ENCODE data around the gene KCTD7.
"Not testable (repeated sequence)": the region's sequence is repeated elsewhere in the genome, so short reads cannot be mapped to it uniquely, and the experiment has no call there.

Gene KCTD7

DNA sequence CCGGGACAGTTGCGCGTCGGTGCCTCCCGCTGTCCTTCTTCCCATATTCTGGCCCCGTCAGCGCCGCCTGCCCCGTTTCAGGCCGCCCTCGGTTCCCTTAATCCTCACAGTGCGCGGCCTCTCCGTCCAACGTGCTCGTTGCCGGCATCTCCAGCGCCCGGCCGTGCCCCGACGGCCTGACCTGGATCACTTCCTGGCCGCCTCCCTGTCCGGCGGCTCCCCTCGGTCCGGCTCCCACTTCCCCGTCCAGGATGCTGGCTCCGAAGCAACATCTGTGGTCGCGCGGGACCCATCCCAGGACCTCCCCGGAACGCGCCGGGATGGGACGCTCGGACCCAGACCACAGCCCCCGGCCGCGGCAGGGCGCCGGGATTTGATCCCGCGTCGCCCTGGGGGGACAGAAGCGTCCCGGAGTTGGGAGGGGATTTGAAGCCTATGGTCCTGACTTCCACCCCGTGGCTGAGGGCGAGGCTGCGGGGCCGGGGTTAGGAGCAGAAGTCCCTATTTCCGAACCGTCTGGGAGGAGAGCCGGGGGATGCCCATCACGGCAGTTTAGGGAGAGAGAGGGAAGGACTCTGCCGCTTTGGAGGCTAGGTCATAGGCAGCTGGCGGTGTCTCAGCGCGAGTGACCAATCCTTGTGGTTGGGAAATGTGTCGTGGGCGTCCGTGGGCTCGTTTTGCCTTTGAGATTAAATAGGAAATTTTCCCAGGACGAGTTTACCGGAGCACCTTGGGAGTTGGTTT lies 53.8 kb downstream of the KCTD7 start:
- no peak for DNase-seq (ENCODE audit: low read depth)

DNA sequence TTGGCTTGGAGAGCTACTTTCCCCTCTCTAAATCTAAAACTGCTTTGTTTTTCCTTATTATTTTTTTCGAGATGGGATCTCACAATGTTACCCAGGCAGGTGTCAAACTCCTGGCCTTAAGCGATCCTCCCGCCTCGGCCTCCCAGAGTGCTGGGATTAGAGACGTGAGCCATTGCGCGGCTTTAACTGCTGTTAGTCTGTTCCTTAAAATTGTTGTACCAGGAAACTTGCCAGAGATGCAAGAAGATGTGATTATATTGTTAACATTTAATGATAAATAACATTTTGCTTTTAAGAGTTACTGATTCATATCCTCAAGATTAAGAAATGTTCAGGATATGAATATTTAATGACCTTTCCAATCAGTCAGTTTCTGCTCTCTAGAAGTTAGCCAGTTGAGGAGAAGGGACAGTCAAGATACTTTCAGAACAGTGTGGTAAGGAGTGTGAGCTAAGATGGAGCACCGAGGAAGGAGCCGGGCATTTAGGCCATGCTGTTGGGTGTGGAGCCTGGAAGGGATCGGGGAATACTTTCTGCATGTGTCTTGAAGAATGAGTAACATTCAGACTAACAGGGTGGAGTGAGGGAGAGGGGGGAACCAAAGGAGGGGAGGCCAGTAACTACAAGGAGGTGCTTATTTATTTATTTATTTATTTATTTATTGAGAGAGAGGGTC lies 54.6 kb downstream of the KCTD7 start:
- DNase-seq (ENCODE audit: low read depth) = peak; percentile 48

DNA sequence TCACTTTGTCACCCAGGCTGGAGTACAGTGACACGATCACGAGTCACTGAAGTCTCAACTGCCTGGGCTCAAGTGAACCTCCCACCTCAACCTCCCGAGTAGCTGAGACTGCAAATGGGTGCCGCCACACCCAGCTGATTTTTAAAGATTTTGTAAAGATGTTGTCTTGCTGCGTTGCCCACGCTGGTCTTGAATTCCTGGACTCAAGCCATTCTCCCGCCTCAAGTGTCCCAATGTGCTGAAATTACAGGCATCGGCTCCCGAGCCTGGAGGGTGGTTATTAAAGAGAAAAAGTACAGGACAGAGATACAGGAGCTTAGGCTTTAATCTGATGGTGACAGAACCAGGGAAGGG lies 55.1 kb downstream of the KCTD7 start:
- DNase-seq (ENCODE audit: low read depth) = no peak

DNA sequence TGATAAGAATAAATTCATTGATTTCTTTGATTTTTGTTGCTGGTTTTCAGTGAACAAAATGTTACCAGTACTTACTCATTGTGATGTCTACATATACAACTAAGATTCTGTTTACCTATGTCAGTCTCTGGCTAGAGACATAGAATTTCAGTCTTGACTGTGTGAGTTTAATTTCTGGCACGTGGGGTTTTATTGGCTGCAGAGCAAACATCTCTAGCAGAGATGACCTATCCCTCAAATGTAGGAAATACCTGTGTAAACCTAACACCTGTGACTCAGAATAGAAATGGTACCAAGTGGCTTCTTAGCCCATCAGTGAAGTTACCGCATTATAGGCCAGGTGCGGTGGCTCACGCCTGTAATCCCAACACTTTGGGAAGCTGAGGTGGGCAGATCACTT lies 57.0 kb downstream of the KCTD7 start:
- DNase-seq (ENCODE audit: low read depth) = not testable (repeated sequence)

DNA sequence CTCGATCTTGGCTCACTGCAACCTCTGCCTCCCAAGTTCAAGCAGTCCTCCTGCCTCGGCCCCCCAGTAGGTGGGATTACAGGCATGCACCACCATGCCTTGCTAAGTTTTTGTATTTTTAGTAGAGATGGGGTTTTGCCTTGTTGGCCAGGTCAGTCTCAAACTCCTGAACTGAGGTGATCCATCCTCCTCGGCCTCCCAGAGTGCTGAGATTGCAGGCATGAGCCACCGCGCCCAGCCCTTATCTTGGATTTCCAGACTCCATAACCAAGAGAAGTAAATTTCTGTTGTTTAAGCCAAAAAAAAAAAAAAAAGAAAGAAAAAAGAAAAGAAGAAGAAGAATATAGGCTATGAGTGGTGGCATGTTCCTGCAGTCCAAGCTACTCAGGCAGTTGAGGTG lies 58.5 kb downstream of the KCTD7 start:
- DNase-seq (ENCODE audit: low read depth) = no peak

DNA sequence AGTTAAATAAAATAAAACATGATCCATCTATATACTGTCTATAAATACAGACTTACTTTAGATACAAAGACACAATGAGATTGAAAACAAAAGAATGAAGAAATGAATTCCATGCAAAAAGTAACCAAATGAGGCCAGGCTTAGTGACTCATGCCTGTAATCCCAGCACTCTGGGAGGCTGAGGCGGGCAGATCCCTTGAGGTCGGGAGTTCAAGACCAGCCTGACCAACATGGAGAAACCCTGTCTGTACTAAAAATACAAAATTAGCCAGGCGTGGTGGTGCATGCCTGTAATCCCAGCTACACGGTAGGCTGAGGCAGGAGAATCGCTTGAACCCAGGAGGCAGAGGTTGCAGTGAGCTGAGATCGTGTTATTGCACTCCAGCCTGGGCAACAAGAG lies 59.0 kb downstream of the KCTD7 start:
- not testable (repeated sequence) for DNase-seq (ENCODE audit: low read depth)

DNA sequence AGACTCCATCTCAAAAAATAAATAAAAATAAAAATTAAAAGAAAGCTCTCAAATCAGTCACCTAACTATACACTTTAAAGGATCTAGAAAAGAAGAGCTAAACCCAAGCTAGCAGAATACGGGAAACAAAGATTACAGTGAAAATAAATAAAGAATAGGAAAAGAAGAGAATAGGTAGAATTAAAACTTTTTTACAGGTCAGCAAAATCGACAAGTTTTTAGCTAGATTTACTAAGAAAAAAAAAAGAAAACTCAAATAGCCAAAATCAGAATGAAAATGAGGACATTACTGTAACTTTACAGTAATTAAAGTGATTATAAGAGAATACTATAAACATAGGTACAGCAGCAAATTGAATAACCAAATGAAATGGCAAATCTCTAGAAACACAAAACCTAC lies 60.4 kb downstream of the KCTD7 start:
- no peak for DNase-seq (ENCODE audit: low read depth)

DNA sequence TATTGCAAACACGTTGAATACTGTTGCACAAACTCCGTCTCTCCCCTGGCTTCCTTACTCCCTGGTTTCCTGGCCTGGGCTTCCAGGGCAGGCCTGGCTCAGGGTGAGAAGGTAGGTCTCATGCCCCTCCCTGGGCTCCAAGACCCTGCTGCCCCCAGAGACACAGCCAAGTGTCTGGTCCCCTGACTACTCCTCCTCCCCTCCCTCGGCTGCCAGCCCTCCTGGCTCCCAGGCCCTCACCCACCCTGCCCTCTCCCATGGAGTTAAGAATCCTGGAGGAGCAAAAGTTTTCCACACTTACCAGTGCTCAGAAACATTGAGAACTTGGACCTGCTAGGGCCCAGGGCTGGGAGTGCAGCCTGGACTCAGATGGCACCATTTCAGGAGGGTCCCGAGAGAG lies 64.7 kb downstream of the KCTD7 start:
- DNase-seq (ENCODE audit: low read depth) = no peak

All from amniotic epithelial cell (primary cell).